Neural cell (in vitro differentiated cells): Measurements from ENCODE around the gene RGS17. TPM values are rescaled to one million over a fixed set of nuclear protein-coding genes. Genes with fewer than 3 reads are reported as not detected.
"Not testable (repeated sequence)": the region's sequence is repeated elsewhere in the genome, so short reads cannot be mapped to it uniquely, and the experiment has no call there.

Experiments
- H2AFZ ChIP-seq: fragments of 200-600, 300-800 bp; sonication (generic), shearing (Covaris generic); 2 replicates; pipeline ENCODE4 v1.6.0; 2014; ENCODE audit warnings: low read depth, mild to moderate bottlenecking, antibody characterized with exemption, low read length, moderate library complexity
- H3F3A ChIP-seq: fragments of 200-600 bp; shearing (Covaris generic); 2 replicates; pipeline ENCODE4 v1.6.1; 2016; ENCODE audit warnings: mild to moderate bottlenecking, moderate library complexity, mixed read lengths, antibody characterized with exemption, low read length; ENCODE audit not compliant: insufficient read depth, poor library complexity, severe bottlenecking
- H3K27ac ChIP-seq: fragments of 200-600, 300-800 bp; sonication (generic), shearing (Covaris generic); 2 replicates; pipeline ENCODE4 v1.5.1; 2014; ENCODE audit warnings: mild to moderate bottlenecking, low read length, moderate library complexity
- H3K27me3 ChIP-seq: fragments of 300-800, 200-600 bp; sonication (generic), shearing (Covaris generic); 2 replicates; pipeline ENCODE4 v1.6.0; 2014; ENCODE audit warnings: mild to moderate bottlenecking, low read depth, low read length, moderate library complexity; ENCODE audit not compliant: insufficient read depth
- H3K36me3 ChIP-seq: fragments of 300-800, 200-600 bp; sonication (generic), shearing (Covaris generic); 2 replicates; pipeline ENCODE4 v1.5.1; 2014; ENCODE audit warnings: mild to moderate bottlenecking, antibody characterized with exemption, low read length, moderate library complexity; ENCODE audit not compliant: insufficient read depth
- H3K4me2 ChIP-seq: fragments of 300-800, 200-600 bp; sonication (generic), shearing (Covaris generic); 2 replicates; pipeline ENCODE4 v1.6.0; 2014; ENCODE audit warnings: mild to moderate bottlenecking, low read length
- H3K4me3 ChIP-seq: fragments of 300-800, 200-600 bp; sonication (generic), shearing (Covaris generic); 2 replicates; pipeline ENCODE4 v1.5.1; 2014; ENCODE audit warnings: mild to moderate bottlenecking, low read length, moderate library complexity
- H3K79me2 ChIP-seq: fragments of 200-600 bp; shearing (Covaris generic); replicated peaks from 2 replicates; pipeline ENCODE4 v1.6.0; 2014; ENCODE audit warnings: mild to moderate bottlenecking, low read length, moderate library complexity; ENCODE audit not compliant: insufficient read depth
- H3K9ac ChIP-seq: fragments of 300-800, 200-600 bp; sonication (generic), shearing (Covaris generic); 2 replicates; pipeline ENCODE4 v1.6.1; 2016; ENCODE audit warnings: mild to moderate bottlenecking, low read length, mixed read lengths
- H3K9me2 ChIP-seq: fragments of 200-600 bp; shearing (Covaris generic); 2 replicates; pipeline ENCODE4 v1.6.1; 2016; ENCODE audit warnings: mild to moderate bottlenecking, low read length, mixed read lengths; ENCODE audit not compliant: insufficient read depth
- H3K9me3 ChIP-seq: fragments of 200-600, 300-800 bp; sonication (generic), shearing (Covaris generic); 2 replicates; pipeline ENCODE4 v1.6.1; 2016; ENCODE audit warnings: mild to moderate bottlenecking, mixed run types, low read length, moderate library complexity, mixed read lengths
- H4K20me1 ChIP-seq: fragments of 200-600 bp; shearing (Covaris generic); 2 replicates; pipeline ENCODE4 v1.6.1; 2016; ENCODE audit warnings: mild to moderate bottlenecking, mixed run types; ENCODE audit not compliant: insufficient read depth
- EP300 ChIP-seq: fragments of 450-650 bp; conservative IDR thresholded peaks from 2 replicates; pipeline ENCODE4 v1.6.1; 2014; ENCODE audit warnings: antibody characterized with exemption, mild to moderate bottlenecking, moderate library complexity; ENCODE audit not compliant: poor library complexity, severe bottlenecking
- EZH2 ChIP-seq: fragments of 200-600, 300-800 bp; shearing (Covaris generic), sonication (generic); IDR thresholded peaks from 2 replicates; pipeline ENCODE4 v1.6.1; 2014; ENCODE audit warnings: antibody characterized with exemption, low read length, borderline replicate concordance, mild to moderate bottlenecking; ENCODE audit not compliant: insufficient read depth, poor library complexity, severe bottlenecking
- MXI1 ChIP-seq: fragments of 450-650 bp; conservative IDR thresholded peaks from 2 replicates; pipeline ENCODE4 v1.6.1; 2014; ENCODE audit warnings: antibody characterized with exemption, mild to moderate bottlenecking; ENCODE audit not compliant: poor library complexity, severe bottlenecking
- POLR2AphosphoS5 ChIP-seq: IDR thresholded peaks from 2 replicates; pipeline ENCODE4 v1.6.1; 2012
- RAD21 ChIP-seq: fragments of 450-650 bp; conservative IDR thresholded peaks from 2 replicates; pipeline ENCODE4 v1.6.1; 2014; ENCODE audit warnings: antibody characterized with exemption, mild to moderate bottlenecking, moderate library complexity
- SMC3 ChIP-seq: fragments of 450-650 bp; conservative IDR thresholded peaks from 2 replicates; pipeline ENCODE4 v1.6.1; 2014; ENCODE audit warnings: antibody characterized with exemption, mild to moderate bottlenecking, moderate library complexity; ENCODE audit not compliant: poor library complexity
- TAF1 ChIP-seq: IDR thresholded peaks from 2 replicates; pipeline ENCODE4 v1.6.1; 2012; ENCODE audit warnings: low read depth
- polyA plus RNA-seq: library from polyadenylated mRNA; depleted of rRNA; stranded (reverse); fragments of >200 nt; gene quantifications from 2 replicates; pipeline ENCODE4 v1.2.3, GENCODE V29; 2014
- TF ChIP-seq, protein P1 (sequence below): fragments of 450-650 bp; IDR thresholded peaks from 2 replicates; pipeline ENCODE4 v1.5.1; 2014; ENCODE audit warnings: antibody characterized with exemption, mild to moderate bottlenecking, moderate library complexity; ENCODE audit not compliant: poor library complexity, severe bottlenecking
- TF ChIP-seq, protein P2 (sequence below): IDR thresholded peaks from 2 replicates; pipeline ENCODE4 v1.6.1; 2012; ENCODE audit warnings: borderline replicate concordance

RGS17 gene
- polyA plus RNA-seq, 1 donor from 2014 or later = 44.9 TPM

DNA sequence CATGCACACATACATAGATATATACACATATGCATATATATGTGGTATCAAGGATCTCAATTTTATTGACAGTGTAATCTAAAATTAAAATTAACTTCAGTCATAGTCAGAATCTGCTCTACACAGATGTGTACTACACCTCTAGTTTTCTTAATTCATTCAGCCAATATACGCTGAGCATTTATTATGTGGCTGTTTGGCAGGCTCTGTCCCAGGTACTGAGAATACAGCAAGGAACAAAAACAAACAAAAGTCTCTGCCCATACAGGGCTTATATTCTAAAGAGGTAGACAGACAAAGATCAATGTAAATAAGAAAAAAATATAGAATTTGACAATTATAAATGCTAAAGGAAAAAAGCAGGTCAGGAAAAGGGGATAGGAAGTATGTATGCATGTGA is 7.8 kb upstream of the RGS17 start:
- Histone ChIP-seq H3K36me3 (no peaks in the 10 kb centered on the region), H3K9me3 (no peaks in the 10 kb centered on the region), H3K4me2 (no peak overlapping the region), H3F3A (no peaks in the 10 kb centered on the region), H3K27ac (no peak overlapping the region), H3K27me3 (no peaks in the 10 kb centered on the region), H3K4me3 (no peak overlapping the region), H3K79me2 (no peaks in the 10 kb centered on the region), H3K9ac (no peak overlapping the region), H3K9me2 (no peaks in the 10 kb centered on the region), H4K20me1 (no peaks in the 10 kb centered on the region), H2AFZ (no peak overlapping the region)
- no peak for TF ChIP-seq POLR2AphosphoS5
- no peak for TF ChIP-seq EP300
- no peak for TF ChIP-seq RAD21
- no peak for TF ChIP-seq SMC3
- TF ChIP-seq, protein P1, sequence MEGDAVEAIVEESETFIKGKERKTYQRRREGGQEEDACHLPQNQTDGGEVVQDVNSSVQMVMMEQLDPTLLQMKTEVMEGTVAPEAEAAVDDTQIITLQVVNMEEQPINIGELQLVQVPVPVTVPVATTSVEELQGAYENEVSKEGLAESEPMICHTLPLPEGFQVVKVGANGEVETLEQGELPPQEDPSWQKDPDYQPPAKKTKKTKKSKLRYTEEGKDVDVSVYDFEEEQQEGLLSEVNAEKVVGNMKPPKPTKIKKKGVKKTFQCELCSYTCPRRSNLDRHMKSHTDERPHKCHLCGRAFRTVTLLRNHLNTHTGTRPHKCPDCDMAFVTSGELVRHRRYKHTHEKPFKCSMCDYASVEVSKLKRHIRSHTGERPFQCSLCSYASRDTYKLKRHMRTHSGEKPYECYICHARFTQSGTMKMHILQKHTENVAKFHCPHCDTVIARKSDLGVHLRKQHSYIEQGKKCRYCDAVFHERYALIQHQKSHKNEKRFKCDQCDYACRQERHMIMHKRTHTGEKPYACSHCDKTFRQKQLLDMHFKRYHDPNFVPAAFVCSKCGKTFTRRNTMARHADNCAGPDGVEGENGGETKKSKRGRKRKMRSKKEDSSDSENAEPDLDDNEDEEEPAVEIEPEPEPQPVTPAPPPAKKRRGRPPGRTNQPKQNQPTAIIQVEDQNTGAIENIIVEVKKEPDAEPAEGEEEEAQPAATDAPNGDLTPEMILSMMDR = no peak
- TF ChIP-seq, protein P2, sequence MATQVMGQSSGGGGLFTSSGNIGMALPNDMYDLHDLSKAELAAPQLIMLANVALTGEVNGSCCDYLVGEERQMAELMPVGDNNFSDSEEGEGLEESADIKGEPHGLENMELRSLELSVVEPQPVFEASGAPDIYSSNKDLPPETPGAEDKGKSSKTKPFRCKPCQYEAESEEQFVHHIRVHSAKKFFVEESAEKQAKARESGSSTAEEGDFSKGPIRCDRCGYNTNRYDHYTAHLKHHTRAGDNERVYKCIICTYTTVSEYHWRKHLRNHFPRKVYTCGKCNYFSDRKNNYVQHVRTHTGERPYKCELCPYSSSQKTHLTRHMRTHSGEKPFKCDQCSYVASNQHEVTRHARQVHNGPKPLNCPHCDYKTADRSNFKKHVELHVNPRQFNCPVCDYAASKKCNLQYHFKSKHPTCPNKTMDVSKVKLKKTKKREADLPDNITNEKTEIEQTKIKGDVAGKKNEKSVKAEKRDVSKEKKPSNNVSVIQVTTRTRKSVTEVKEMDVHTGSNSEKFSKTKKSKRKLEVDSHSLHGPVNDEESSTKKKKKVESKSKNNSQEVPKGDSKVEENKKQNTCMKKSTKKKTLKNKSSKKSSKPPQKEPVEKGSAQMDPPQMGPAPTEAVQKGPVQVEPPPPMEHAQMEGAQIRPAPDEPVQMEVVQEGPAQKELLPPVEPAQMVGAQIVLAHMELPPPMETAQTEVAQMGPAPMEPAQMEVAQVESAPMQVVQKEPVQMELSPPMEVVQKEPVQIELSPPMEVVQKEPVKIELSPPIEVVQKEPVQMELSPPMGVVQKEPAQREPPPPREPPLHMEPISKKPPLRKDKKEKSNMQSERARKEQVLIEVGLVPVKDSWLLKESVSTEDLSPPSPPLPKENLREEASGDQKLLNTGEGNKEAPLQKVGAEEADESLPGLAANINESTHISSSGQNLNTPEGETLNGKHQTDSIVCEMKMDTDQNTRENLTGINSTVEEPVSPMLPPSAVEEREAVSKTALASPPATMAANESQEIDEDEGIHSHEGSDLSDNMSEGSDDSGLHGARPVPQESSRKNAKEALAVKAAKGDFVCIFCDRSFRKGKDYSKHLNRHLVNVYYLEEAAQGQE = no peak
- TF ChIP-seq MXI1 = no peak
- TF ChIP-seq TAF1 = no peak
- no peak for TF ChIP-seq EZH2

DNA sequence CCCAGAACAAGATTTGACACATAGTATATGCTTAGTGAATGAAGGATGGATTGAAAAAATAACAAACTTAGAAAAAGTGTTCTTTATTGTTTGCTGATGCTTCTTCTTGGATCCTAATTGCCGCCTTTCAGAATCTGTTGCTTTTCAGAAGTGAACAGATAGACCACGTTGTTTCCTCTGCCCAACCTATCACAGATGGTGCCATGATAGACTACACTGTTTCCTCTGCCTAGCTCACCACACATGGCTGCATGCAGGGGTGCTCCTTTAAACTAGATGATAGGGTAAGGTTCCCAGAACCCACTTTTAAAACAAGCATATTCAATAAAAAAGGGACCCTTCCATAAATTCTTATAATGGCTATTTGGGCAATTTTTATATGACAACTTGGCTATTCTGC is 4.6 kb upstream of the RGS17 start:
- Histone ChIP-seq H3K79me2 (no peaks in the 10 kb centered on the region), H3F3A (no peaks in the 10 kb centered on the region), H3K4me3 (no peak overlapping the region), H3K27me3 (no peaks in the 10 kb centered on the region), H3K4me2 (no peak overlapping the region), H4K20me1 (no peaks in the 10 kb centered on the region), H3K9me3 (no peaks in the 10 kb centered on the region), H2AFZ (no peak overlapping the region), H3K36me3 (no peaks in the 10 kb centered on the region), H3K27ac (no peak overlapping the region), H3K9me2 (no peaks in the 10 kb centered on the region), H3K9ac (no peak overlapping the region)
- TF ChIP-seq, protein P1 = no peak
- no peak for TF ChIP-seq RAD21
- no peak for TF ChIP-seq EP300
- TF ChIP-seq POLR2AphosphoS5 = no peak
- TF ChIP-seq, protein P2 = no peak
- no peak for TF ChIP-seq EZH2
- TF ChIP-seq MXI1 = no peak
- no peak for TF ChIP-seq TAF1
- no peak for TF ChIP-seq SMC3

DNA sequence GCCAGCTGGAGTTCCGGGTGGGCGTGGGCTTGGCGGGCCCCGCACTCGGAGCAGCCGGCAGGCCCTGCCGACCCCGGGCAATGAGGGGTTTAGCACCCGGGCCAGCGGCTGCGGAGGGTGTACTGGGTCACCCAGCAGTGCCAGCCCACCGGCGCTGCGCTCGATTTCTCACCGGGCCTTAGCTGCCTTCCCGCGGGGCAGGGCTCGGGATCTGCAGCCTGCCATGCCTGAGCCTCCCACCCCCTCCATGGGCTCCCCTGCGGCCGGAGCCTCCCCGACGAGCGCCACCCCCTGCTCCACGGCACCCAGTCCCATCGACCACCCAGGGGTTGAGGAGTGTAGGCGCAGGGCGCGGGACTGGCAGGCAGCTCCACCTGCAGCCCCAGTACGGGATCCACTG is 2.6 kb upstream of the RGS17 start:
- H3K9me3 ChIP-seq, H2AFZ ChIP-seq, H3F3A ChIP-seq, H3K36me3 ChIP-seq, H3K27me3 ChIP-seq, H3K27ac ChIP-seq, H3K9me2 ChIP-seq, H3K4me3 ChIP-seq, H3K9ac ChIP-seq, H4K20me1 ChIP-seq, H3K4me2 ChIP-seq, H3K79me2 ChIP-seq: not testable (repeated sequence)
